GM19238 (cell line): ENCODE results near the gene CDK5RAP1.

ENCODE experiments used
- DNase-seq: peaks from one replicate; pipeline ENCODE4 v3.0.0; 2011; ENCODE audit warnings: low spot score; ENCODE audit not compliant: insufficient read length

Gene CDK5RAP1

GRCh38 chr20:33388268-33388667, 13.1 kb downstream of the CDK5RAP1 start:
- no peak for DNase-seq

- DNase-seq: no peak
Observed at GRCh38 chr20:33387177-33387576, 14.1 kb downstream of the CDK5RAP1 start.

- DNase-seq: no peak
Observed at GRCh38 chr20:33386673-33387072, 14.6 kb downstream of the CDK5RAP1 start.

- DNase-seq: no peak
Observed at GRCh38 chr20:33377366-33377765, 24.0 kb downstream of the CDK5RAP1 start.

- DNase-seq: no peak
Observed at GRCh38 chr20:33373735-33374605, 27.3 kb downstream of the CDK5RAP1 start.

- DNase-seq: no peak
Observed at GRCh38 chr20:33372993-33373441, 28.3 kb downstream of the CDK5RAP1 start.

GRCh38 chr20:33370291-33370690, 31.0 kb downstream of the CDK5RAP1 start:
- DNase-seq: no peak

- no peak for DNase-seq
Observed at GRCh38 chr20:33362898-33363297, 38.4 kb downstream of the CDK5RAP1 start.

- DNase-seq: no peak
Observed at GRCh38 chr20:33359399-33360261, 41.7 kb downstream of the CDK5RAP1 start.

GRCh38 chr20:33353013-33353402, 48.3 kb downstream of the CDK5RAP1 start:
- DNase-seq: no peak

- no peak for DNase-seq
Observed at GRCh38 chr20:33352258-33353012, 48.9 kb downstream of the CDK5RAP1 start.

- DNase-seq: no peak
Observed at GRCh38 chr20:33351696-33352095, 49.6 kb downstream of the CDK5RAP1 start.

GRCh38 chr20:33349493-33349892, 51.8 kb downstream of the CDK5RAP1 start:
- DNase-seq: no peak

- no peak for DNase-seq
Observed at GRCh38 chr20:33348136-33348937, 53.0 kb downstream of the CDK5RAP1 start.

GRCh38 chr20:33345342-33345741, 56.0 kb downstream of the CDK5RAP1 start:
- DNase-seq: no peak

GRCh38 chr20:33343521-33343920, 57.8 kb downstream of the CDK5RAP1 start:
- no peak for DNase-seq

- no peak for DNase-seq
Observed at GRCh38 chr20:33339515-33340058, 61.7 kb downstream of the CDK5RAP1 start.

GRCh38 chr20:33338467-33339258, 62.7 kb downstream of the CDK5RAP1 start:
- no peak for DNase-seq

GRCh38 chr20:33337531-33338165, 63.7 kb downstream of the CDK5RAP1 start:
- DNase-seq: peak; percentile 34
